HepG2 (cell line): Measurements from ENCODE around the gene MFSD11. TPM values are rescaled to one million over a fixed set of nuclear protein-coding genes. Genes with fewer than 3 reads are reported as not detected.

Source experiments
- HOMEZ ChIP-seq: IDR thresholded peaks from 2 replicates; pipeline ENCODE4 v1.6.1; 2016; ENCODE audit warnings: low read depth
- IKZF5 ChIP-seq: IDR thresholded peaks from 2 replicates; pipeline ENCODE4 v1.6.1; 2018; ENCODE audit warnings: missing genetic modification reagents, mild to moderate bottlenecking, missing compliant biosample characterization
- JUN ChIP-seq: sonication (generic); formaldehyde crosslinking; IDR thresholded peaks from 2 replicates; pipeline ENCODE4 v1.4.0; 2020; ENCODE audit warnings: mild to moderate bottlenecking, missing genetic modification reagents
- KLF6 ChIP-seq: IDR thresholded peaks from 2 replicates; pipeline ENCODE4 v1.8.0; 2016; ENCODE audit warnings: missing biosample characterization, missing genetic modification reagents
- MEIS2 ChIP-seq: sonication (generic); formaldehyde crosslinking; IDR thresholded peaks from 2 replicates; pipeline ENCODE4 v1.9.0; 2021; ENCODE audit warnings: mild to moderate bottlenecking, missing genetic modification reagents
- NR1H2 ChIP-seq: sonication (generic); formaldehyde crosslinking; IDR thresholded peaks from 2 replicates; pipeline ENCODE4 v1.8.1; 2022; ENCODE audit warnings: low read depth, missing genetic modification reagents, borderline replicate concordance
- PHB2 ChIP-seq: fragments of 450-650 bp; IDR thresholded peaks from 2 replicates; pipeline ENCODE4 v1.6.1; 2018; ENCODE audit not compliant: partially characterized antibody
- RBM39 ChIP-seq: fragments of 200-400 bp; formaldehyde crosslinking; IDR thresholded peaks from one replicate; pipeline ENCODE4 v1.6.1; 2018; ENCODE audit warnings: antibody characterized with exemption, mild to moderate bottlenecking, low read depth, low read length; ENCODE audit not compliant: poor library complexity, severe bottlenecking
- SALL1 ChIP-seq: sonication (generic); formaldehyde crosslinking; IDR thresholded peaks from 2 replicates; pipeline ENCODE4 v1.8.0; 2022; ENCODE audit warnings: mild to moderate bottlenecking, missing genetic modification reagents
- SPEN ChIP-seq: sonication (generic); formaldehyde crosslinking; IDR thresholded peaks from 2 replicates; pipeline ENCODE4 v1.5.1; 2020; ENCODE audit warnings: low read depth, mild to moderate bottlenecking, missing genetic modification reagents
- ZBTB8A ChIP-seq: sonication (generic); formaldehyde crosslinking; IDR thresholded peaks from 2 replicates; pipeline ENCODE4 v1.4.0; 2020; ENCODE audit warnings: mild to moderate bottlenecking, low read depth, missing genetic modification reagents, borderline replicate concordance
- ZNF263 ChIP-seq: sonication (generic); formaldehyde crosslinking; IDR thresholded peaks from 2 replicates; pipeline ENCODE4 v1.4.0; 2020; ENCODE audit warnings: missing genetic modification reagents
- ZNF484 ChIP-seq: sonication (generic); formaldehyde crosslinking; IDR thresholded peaks from 2 replicates; pipeline ENCODE4 v1.5.1; 2020; ENCODE audit warnings: mild to moderate bottlenecking, low read depth, missing genetic modification reagents, borderline replicate concordance
- polyA plus RNA-seq, 8 experiments: library from polyadenylated mRNA; depleted of rRNA in 3 of 8; stranded (reverse) in 7 of 8; unstranded in 1 of 8; fragments of >200 nt; fragmentation: Illumina TruSeq in 4 of 8; extraction: Trizol in 4 of 8; gene quantifications; 2 replicates each; pipeline versions ENCODE4 v1.2.1 to v1.2.3, GENCODE V29; 2011 to 2016; ENCODE audit warnings: low read depth in 4 of 8, missing spikeins in 1 of 8, mixed read lengths in 1 of 8; ENCODE audit not compliant: insufficient read depth in 1 of 8
- total RNA-seq, 5 experiments: library from RNA; depleted of rRNA; stranded (reverse); fragments of >200 nt; fragmentation: Illumina TruSeq; extraction: Trizol; gene quantifications; 2 replicates each; pipeline ENCODE4 v1.2.3, GENCODE V29; 2016; ENCODE audit warnings: low read depth in 1 of 5
- TF ChIP-seq, protein P1 (sequence below): sonication (generic); formaldehyde crosslinking; IDR thresholded peaks from 2 replicates; pipeline ENCODE4 v1.4.0; 2020; ENCODE audit warnings: missing genetic modification reagents, borderline replicate concordance
- TF ChIP-seq, protein P2 (sequence below): sonication (generic); formaldehyde crosslinking; IDR thresholded peaks from 2 replicates; pipeline ENCODE4 v1.4.0; 2020; ENCODE audit warnings: mild to moderate bottlenecking, missing genetic modification reagents
- TF ChIP-seq, protein P3 (sequence below): fragments of 450-650 bp; IDR thresholded peaks from 2 replicates; pipeline ENCODE4 v1.6.1; 2016

The MFSD11 gene
- total and polyA plus RNA-seq, 2 of the 13 experiments (the other 11 are each of a cell fraction or from before 2014, with no cell fraction given): 26.1 to 36.3 TPM

- TF ChIP-seq, protein P1, sequence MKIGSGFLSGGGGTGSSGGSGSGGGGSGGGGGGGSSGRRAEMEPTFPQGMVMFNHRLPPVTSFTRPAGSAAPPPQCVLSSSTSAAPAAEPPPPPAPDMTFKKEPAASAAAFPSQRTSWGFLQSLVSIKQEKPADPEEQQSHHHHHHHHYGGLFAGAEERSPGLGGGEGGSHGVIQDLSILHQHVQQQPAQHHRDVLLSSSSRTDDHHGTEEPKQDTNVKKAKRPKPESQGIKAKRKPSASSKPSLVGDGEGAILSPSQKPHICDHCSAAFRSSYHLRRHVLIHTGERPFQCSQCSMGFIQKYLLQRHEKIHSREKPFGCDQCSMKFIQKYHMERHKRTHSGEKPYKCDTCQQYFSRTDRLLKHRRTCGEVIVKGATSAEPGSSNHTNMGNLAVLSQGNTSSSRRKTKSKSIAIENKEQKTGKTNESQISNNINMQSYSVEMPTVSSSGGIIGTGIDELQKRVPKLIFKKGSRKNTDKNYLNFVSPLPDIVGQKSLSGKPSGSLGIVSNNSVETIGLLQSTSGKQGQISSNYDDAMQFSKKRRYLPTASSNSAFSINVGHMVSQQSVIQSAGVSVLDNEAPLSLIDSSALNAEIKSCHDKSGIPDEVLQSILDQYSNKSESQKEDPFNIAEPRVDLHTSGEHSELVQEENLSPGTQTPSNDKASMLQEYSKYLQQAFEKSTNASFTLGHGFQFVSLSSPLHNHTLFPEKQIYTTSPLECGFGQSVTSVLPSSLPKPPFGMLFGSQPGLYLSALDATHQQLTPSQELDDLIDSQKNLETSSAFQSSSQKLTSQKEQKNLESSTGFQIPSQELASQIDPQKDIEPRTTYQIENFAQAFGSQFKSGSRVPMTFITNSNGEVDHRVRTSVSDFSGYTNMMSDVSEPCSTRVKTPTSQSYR (CRISPR knock-in tag): no peak
- TF ChIP-seq PHB2 (no peak), ZNF484 (CRISPR knock-in tag) (peak; percentile 74; the same call in 1 of the 2 replicates), RBM39 (peak; percentile 53), SALL1 (CRISPR knock-in tag) (peak; percentile 16; the same call in 1 of the 2 replicates), NR1H2 (peak; percentile 92), ZBTB8A (CRISPR knock-in tag) (peak; percentile 20; the same call in 1 of the 2 replicates), IKZF5 (CRISPR knock-in tag) (peak; percentile 53), KLF6 (CRISPR knock-in tag) (peak; percentile 70; the same call in 1 of the 2 replicates), ZNF263 (no peak; the same call in 1 of the 2 replicates), SPEN (CRISPR knock-in tag) (peak; percentile 43), JUN (CRISPR knock-in tag) (0 out of 2 replicates have a peak, but pooled peaks have one; percentile 37), MEIS2 (CRISPR knock-in tag) (peak; percentile 29; the same call in 1 of the 2 replicates), HOMEZ (peak; percentile 52; the same call in 1 of the 2 replicates)
- TF ChIP-seq, protein P2, sequence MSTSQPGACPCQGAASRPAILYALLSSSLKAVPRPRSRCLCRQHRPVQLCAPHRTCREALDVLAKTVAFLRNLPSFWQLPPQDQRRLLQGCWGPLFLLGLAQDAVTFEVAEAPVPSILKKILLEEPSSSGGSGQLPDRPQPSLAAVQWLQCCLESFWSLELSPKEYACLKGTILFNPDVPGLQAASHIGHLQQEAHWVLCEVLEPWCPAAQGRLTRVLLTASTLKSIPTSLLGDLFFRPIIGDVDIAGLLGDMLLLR: peak; percentile 32; the same call in 1 of the 2 replicates
- TF ChIP-seq, protein P3, sequence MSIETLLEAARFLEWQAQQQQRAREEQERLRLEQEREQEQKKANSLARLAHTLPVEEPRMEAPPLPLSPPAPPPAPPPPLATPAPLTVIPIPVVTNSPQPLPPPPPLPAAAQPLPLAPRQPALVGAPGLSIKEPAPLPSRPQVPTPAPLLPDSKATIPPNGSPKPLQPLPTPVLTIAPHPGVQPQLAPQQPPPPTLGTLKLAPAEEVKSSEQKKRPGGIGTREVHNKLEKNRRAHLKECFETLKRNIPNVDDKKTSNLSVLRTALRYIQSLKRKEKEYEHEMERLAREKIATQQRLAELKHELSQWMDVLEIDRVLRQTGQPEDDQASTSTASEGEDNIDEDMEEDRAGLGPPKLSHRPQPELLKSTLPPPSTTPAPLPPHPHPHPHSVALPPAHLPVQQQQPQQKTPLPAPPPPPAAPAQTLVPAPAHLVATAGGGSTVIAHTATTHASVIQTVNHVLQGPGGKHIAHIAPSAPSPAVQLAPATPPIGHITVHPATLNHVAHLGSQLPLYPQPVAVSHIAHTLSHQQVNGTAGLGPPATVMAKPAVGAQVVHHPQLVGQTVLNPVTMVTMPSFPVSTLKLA: peak; percentile 58
Measured at GRCh38 chr17:76726776-76727718, 10.9 kb upstream of the MFSD11 start, which contains the start of gene METTL23 (continued).
